GM21515 (cell line): ENCODE measurements around the gene LRRC4B.
"Not testable (repeated sequence)": the region's sequence is repeated elsewhere in the genome, so short reads cannot be mapped to it uniquely, and the experiment has no call there.

Experiments
- ATAC-seq: cut with Tn5 transposase; IDR thresholded peaks from one replicate; pipeline ENCODE4 v1.9.1; 2021; ENCODE audit not compliant: unreplicated experiment

LRRC4B gene

DNA sequence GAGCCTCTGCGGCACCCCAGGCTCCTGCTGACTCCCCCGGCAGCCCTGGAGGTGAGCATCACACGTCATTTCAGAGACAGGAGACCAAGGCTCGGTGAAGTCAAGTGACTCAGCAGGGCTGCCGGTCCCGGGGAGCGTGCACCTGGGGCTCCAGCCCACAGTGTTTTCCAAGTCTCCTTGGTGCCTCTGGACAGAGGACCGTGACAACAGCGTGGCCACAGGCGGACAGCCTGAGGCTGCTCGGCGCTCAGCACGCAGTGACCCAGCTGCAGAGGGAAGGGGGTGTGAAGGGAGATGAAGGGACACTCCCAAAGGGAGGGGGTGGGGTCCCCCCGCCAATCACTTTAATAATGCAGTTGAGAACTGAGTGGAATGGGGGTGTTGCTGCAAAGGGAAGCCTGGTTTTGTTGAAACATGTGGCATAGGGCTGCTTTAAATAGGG lies 37.0 kb downstream of the LRRC4B start:
- no peak for ATAC-seq

DNA sequence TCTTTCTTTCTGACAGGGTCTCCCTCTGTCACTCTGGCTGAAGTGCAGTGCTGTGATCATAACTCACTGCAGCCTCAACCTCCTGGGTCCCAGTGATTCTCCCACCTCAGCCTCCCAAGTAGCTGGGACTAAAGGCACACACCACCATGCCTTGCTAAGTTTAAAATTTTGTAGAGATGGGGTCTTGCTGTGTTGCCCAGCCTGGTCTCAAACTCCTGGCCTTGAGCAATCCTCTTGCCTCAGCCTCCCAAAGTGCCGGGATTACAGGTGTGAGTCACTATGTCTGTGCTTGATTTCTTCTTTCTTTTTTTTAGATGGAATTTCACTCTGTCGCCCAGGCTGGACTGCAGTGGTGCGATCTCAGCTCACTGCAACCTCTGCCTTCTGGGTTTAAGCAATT lies 40.2 kb downstream of the LRRC4B start:
- ATAC-seq: not testable (repeated sequence)

DNA sequence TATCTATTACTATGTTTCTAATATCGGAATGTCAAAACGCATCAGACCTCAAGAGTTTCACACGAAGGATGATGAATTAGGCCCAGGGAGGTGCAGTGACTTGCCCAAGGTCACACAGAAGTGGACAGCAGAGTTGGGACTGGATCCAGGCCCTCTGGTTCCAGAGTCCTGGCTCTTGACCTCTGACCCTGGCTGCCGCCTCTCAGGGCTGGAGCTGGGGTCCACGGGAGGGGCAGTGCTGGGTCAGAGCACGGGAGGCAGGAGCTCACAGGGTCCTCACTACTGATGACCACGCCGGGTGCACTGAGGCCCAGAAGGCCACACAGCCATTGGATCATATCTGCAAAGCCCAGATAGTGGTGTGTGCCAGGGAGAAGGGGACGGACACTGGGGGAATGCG lies 45.4 kb downstream of the LRRC4B start:
- ATAC-seq: no peak

DNA sequence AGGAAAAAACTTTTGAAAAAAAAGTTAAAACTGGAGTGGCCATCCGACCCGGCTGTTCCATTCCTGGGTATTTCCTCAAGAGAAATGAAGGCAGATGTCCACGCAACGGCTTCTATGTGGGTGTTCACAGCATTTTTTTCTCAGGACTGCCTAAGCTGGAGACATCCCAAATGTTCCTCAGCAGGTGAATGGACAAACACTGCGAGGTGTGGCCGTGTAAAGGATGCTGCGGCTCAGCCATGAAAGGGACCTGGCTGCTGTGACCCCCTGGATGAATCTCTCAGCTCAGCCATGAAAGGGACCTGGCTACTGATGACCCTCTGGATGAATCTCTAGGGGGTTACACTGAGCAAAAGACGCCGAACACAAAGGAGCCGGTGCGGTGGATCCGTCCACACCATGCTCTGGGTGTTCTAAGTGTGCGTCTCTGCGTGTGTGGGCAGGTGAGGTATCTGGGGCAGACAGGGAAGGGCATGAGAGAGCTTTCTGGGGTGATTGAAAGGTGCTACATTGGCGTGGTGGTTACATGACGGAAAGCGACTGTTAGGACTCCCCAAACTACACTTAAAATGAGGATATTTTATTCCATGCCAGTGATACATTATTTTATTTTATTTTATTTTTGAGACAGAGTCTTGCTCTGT lies 47.3 kb downstream of the LRRC4B start:
- ATAC-seq: no peak

DNA sequence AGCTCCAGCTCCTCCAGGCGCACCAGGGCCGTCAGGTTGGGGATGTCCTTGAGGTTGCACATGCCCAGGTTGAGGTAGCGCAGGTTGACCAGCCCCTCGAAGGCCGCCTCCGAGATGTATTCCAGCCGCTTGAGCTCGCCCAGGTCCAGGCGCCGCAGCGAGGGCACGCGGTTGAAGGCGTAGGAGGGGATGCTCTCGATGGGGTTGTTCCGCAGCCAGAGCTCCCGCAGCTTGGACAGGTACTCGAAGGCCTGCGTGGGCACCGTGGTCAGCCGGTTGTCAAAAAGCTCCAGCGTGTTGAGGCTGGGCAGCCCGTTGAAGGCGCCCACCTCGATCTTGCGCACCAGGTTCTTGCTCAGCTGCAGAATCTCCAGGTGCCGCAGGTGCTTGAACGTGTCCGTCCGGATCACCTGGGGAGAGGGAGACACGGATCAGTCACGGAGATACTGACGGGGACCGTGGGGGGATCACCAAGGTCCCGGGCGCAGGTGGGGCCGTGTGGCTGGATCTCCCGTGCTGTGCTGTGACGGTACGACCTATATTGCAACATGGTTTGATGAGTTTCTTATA lies 49.1 kb downstream of the LRRC4B start:
- no peak for ATAC-seq

DNA sequence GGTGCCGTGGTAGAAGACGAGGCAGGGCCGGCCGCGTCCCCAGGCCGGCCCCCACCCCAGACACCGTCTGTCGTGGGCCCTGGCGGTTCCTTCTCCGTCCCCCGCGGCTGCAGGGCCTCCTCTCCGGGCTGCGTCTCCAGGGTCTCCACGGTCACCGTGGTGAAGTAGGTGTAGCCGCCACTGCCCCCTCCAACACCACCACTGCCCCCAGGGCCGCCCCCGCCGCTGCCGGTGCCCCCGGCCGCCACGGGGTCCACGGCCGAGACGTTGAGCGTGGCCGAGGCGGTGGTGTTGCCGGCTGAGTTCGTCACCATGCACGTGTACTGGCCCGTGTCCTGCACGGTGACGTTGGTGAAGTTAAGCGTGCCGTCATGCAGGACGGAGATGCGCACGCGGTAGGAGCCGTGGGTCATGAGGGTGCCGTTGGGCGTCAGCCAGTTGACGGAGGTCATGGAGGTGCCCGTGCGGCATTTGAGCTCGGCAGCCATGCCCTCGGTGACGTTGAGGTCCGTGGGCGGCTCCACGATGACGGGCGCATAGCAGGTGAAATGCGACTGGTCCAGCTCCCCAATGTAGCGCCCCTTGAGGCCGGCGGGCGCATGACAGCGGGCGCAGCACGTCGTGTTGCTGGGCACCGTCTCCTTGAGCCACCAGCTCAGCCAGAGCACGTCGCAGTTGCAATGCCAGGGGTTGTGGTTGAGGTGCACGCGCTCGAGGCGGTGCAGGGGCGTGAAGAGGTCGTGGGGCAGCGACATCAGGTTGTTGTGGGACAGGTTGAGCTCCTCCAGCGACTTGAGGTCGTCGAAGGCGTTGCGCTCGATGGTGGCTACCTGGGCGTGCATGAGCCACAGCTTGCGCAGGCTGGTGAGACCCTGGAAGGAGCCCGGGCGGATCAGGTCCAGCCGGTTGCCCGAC lies 49.9 kb downstream of the LRRC4B start:
- ATAC-seq: no peak

DNA sequence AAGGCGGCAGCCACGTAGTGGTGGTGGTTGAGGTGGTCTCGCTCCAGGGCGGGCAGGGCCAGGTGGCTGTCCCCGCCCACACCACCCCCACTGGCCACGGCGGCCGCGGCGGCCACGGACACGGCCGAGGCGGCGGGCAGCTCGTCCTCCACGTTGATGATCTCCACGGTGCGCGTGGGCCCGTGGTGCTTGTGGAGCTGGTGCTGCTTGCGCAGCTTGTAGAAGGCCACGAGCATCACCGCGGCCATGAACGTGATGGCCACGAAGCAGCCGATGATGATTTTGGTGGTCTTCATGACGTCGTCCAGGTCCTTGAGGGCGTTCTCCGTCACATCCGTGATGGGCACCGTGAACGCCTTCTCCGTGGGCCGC lies 50.5 kb downstream of the LRRC4B start:
- ATAC-seq: no peak

DNA sequence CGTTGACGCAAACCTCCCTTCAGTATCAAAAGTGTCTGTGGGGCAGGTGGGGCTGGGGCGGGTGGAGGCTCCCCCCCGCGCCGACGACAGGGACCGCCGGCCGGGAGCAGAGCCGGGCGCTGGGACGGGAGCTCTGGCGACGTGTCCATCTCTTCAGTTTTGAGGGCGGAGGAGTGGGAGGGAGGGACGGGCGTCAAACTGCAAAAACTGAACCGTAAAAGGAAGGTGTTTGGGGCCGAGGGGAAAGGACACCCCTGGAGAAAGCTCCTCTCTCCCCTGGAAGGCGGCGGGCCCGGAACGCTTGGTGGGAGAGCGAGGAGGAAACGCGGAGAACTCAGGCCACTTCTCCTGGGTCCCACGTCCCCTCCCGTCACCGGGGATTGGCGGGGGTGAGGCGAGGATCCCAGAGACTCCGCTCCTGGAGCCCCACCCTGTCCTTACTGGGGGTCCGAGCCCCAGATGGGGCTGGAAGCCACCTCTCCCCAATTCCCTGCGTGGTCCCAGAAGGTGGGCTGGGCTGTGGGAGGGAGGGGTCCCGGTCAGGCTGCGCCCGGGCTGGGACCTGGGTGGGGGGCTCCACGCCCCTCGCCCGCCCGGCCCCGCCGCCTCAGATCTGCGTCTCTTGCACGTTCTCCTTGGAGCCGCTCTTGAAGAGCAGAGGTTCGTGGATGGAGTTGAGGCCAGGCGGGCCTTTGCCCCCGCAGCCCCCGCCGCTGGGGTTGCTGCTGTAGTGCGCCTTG lies 51.1 kb downstream of the LRRC4B start:
- ATAC-seq: no peak

DNA sequence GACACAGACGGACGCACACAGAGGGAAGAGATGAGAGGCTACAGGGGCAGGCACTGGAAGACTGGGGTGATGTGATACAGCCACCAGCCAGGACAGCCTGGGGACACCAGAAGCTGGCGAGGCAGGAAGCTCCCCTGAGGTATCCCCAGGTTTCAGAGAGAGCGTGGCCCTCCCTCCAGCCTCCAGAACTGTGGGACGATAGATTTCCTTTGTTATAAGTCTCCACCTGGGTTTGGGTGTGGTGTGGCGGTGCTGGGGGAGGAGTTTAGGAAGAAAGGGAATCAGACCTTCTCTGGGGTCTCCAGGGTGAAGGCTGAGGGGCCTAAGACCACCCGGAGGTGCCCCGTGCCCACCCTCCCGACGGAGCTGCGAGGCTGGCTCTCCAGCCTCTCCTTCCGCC lies 51.8 kb downstream of the LRRC4B start:
- no peak for ATAC-seq

DNA sequence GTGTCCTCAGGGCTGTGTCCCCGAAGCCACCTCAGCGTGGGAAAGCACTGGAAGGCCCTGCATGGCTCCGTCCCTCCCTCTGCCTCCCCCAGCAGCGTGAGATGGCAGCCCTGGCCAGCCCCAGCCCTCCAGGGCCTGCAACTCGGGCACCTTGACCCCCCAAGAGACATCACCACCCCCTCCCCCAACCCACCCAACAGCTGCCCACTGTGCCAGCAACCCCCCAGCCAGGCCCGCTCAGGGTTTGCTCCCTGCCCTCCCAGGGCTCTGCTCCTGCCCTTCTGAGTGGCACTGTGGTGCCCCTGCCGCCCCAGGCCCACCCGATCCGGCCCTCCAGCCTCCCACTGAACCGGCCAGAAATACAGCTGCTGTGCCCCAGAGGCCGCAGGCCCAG lies 53.1 kb downstream of the LRRC4B start:
- ATAC-seq: no peak

DNA sequence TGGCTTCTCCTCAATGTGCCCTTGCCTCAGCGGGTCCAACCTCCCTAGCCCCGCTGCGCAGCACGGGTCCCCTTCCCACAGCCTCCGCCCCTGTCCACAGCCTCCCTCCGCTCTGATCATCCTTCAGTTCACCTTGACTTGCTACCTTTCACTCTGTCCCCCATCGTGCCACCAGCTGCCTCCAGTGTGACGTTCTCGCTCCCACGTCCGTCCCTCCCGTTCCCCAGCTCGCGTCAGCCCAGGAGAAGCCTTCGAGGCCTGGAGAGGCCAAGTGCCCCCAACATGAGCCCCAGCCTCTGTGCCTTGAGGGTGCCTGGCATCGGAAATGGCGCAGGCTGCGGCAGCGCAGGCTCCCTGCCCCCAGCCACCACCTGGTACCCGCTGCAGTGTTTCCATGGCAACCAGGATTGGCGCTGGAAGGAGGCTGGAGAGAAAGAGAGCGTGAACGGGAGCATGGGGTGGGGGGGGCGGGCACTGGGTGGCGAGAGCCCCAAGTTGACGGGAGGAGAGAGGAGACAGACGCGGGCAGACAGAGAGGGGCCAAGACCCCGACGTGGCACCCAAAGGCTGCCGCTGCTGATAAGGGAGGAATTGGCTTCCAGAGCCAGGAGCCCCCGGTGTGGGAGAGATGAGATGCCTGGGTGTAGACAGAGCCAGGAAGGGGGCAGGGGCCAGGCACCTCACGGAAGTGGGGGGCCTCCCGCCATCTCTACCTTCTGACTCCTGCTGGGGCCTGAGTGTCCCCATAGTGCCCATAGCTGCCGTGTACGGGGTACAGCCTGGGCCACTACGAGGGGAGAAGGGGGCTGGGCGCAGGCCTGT lies 53.7 kb downstream of the LRRC4B start:
- no peak for ATAC-seq

DNA sequence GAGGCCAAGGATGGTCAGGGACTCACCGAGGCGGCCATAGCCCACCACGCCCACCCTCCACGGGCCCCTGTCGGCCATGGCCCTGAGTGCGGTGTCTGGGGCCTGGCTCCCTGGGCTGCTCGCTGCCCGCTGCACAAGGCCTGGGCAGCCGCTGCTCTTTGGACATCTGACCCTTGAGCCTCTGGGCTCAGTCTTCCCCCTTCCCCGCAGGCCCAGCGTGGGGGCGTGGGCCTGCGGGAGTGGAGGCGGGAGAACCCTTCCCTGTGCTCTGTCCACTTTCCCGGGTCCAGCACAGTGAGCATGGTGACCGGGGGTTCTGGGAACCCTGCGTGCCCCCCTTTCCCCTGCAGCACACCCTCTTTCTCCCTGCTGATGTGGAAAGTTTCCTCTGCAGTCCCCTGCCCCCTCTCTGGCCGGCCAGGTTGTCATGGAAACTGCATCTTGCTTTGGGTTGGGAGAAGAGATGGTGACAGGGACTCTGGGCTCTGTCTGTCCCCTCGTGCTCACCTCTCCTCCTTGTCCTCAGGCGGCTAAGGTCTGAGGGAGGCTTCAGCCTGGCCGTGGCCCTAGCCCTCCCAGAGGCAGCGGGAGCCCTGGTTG lies 54.4 kb downstream of the LRRC4B start, which contains the start of gene ASPDH:
Gene ASPDH (minus strand): TSS at position 168 of the 600 bp plus-strand sequence. CDS start 90 bp downstream, at position 78.
- ATAC-seq: no peak

DNA sequence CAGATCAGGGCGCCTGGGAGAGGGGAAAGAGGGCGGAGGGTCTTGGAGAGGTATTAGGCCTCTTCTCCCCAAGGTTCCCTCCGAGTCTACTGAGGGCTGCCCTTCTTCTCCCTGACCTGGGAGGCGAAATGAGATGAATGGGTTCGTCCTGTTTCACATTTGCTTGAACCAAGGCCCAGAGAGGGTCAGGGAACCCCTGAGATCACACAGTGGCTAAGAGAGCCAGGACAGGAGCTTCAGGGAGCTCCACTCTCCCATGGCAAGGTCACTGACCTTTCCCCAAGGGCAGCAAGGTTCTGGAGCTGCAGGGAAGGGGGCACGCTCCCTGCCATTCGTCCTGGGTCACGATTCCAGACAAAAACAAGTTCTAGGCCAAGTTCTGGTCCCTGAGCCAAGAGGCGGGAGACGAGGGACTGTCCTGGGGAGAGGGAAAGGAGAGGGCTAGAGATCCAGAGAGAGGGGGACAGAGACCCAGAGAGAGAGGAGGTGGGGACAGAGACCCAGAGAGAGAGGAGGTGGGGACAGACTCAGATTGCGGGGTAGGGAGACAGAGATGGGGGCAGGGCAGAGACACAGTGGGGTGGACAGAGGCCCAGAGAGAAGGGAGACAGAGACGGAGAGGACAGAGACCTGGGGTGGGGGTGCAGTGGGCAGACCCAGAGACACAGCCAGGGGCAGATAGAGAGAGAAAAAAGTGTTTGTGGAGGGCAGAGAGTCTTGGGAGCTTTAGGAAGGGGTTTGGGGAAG lies 55.1 kb downstream of the LRRC4B start:
- no peak for ATAC-seq

DNA sequence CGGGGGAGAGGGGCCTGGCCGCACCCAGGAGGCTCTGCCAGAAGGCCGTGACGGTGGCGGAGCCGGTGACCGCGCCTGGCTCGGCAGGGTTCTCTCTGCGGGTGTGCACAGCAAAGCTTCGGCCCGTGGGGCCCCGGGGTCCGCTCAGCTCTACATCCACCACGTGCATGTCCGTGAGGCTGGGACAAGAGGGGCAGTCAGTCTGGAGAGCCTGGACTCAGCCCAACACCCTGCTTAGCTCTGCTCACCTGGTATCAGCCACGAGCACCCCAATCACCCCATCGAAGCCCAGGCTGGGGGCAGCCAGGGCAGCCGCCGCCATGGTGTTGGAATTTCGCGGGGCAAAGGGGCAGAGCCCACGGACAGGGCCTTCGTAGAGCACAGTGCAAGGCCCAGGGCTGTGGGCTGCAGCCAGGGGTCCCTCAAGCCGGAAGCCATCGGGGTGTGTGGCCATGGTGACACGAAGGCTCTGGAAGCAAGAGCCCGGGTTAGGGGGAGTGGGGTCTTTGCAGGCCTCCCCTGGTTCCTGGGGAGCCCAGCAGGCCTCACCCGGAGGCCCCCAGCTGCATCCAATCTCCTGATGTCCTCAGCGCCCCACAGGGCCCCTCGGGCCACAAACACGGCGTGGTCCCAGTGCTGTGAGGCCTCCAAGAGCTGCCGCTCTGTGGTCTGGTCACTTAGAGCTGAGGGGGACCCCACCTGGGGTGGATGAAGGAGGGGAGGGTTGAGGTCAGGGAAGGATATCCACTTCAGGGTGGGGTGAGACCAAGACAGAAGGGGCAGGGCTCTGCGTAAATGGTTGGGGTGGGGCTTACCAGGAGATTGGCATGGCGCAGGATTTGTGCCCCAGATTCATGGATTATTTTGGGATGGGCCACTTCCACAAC lies 55.9 kb downstream of the LRRC4B start:
- no peak for ATAC-seq

DNA sequence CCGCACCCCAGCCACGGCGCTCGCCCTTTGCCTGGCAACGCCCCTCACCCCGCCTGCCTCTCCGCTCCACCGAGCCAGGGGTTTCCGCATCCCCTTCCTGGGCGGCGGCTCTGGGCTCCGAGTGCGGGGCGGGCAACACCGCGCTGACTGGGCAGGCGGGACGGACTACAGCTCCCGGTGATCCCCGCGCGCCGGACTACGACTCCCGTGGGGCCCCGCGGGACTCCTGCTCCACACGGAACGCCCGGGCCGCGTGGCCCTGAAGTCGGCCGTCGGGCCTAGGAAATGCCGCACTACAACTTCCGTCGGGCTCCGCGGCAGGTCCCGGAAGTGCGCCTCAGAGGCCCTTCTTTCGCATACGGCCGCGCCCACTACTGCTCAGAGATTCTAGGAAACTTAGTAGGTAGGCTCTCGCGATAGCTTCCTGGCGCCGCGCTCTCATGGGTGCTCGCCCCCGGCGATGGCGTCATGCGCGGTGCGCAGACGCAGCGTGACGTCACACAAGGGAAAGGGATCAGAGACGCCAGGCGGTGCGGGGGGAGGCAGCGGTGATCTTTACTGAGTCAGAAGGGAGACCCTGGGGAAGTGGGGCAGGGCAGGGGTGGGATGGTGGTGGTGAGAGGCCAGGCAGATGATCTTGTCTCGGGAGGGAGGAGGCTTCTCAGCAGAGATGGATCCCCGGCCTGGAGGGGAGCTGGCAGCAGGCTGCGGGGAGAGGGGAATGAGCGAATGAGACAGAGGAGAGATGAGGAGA lies 57.0 kb downstream of the LRRC4B start, which contains the start of gene JOSD2:
Gene JOSD2 (minus strand): TSS at position 123 of the 754 bp plus-strand sequence. CDS start 760 bp downstream, outside the sequence.
- ATAC-seq: peak; percentile 83

DNA sequence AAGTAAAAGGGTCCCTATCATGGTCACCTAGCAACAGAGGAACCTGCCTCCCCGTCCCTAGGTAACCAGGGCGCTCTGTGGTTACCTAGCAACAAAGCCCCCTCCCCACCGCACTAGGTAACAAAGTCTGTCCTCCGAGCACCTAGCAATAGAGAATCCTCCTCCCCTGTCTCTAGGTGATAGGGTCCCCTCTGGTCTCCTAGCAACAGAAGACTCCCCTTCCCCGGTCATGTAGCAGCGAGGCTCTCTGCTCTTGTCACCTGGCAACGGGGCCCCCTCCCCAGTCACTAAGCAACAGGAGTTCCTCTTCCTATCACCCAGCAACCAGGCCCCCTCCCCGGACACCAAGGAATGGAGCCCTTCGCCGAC lies 57.6 kb downstream of the LRRC4B start:
- no peak for ATAC-seq

DNA sequence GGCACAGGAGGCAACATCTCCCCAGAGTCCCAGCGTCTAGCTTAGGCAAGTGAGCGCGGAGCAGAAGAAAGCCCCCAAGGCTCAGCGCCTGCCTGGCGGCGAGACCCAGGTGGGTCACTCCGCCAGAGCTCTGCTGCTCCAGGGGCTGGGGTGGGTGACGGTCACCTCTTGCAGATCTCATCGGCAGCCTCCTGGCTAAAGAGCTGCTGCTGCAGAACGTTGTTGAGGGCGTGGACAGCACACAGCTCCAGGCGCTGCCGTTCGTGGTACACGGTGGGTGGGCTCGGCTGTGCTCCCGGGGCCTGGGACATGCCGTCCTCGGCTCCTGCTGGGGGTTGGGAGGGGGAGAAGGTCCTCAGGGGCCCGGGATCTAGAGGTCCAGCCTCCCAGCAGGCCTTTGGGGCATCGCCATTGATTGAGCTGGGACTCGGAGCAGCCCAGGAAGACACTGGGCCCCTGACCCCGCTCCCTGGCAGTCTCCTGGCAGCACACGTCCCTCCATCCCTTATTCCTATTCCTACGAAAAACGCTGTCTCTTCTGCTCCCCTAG lies 58.0 kb downstream of the LRRC4B start:
- no peak for ATAC-seq
